Nucleus accumbens (tissue), 56 donors: Measurements from ENCODE around the gene SAT2.
A peak's percentile ranks its signal among the peaks of the same experiment; 100 is the strongest.
"Not testable (repeated sequence)": the region's sequence is repeated elsewhere in the genome, so short reads cannot be mapped to it uniquely, and the experiment has no call there.

Experiments
- DNase-seq, 56 donors: peaks; one replicate each; lab custom pipeline; 2025; lab: John Stamatoyannopoulos, UW

Gene SAT2

DNA sequence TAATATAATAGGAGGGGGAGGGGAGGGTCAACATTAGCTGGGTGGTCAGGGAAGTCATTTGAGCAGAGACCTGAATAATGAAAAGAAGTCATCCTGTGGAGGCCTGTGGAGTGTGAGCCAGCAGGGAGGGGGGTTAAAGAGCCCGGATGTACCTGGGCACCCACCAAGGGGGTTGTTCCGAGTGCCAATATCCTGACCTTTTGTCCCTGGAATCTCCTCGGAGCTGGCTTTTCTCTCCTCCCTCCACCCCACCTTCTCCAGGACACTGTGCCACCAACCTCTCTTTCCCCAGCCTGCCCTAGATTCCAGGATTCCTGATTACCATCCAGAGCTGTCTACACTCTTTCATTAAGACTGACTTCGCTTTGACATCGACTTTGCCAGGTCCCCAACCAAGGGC is 8.5 kb upstream of the SAT2 start:
- DNase-seq = no peak

DNA sequence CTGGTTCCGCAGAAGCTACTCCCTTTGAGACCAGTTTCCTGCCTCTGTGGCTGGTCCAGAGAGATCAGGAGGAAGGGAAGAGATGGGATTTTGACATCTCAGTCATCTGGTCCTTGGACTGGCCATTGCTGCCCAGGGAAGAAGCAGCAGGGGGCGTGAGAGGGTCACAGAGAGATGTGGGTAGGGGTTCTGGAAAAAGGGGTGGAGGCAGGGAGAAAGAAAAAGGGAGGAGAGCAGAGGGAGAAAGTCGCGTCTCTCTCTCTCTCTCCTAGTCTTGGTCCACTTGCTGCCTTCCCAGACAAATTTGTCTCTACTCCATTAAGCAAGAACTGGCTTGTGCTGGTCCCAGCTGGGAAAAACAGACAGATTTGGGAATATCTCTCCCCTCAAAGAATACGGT is 6.8 kb upstream of the SAT2 start:
- peak in 31 of 56 donors; percentile 8 to 74 (median 33) for DNase-seq

DNA sequence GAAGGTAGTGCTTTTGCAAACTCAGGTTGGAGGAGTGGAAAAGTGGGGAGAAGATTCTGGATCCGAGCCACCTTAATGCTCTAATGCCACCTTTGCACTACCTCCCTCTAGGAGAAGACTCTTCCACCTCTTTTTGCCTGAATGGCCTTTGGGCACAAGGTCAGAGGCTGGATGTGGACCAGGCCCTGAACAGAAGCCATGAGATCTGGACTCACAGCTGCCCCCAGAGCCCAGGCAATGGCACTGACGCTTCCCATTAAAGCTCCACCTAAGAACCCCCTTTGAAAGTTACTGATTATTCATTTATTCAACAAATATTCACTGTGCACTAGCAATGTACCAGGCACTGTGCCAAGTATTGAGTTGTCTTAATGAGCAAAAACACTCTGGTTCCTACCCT is 5.5 kb upstream of the SAT2 start:
- no peak for DNase-seq

DNA sequence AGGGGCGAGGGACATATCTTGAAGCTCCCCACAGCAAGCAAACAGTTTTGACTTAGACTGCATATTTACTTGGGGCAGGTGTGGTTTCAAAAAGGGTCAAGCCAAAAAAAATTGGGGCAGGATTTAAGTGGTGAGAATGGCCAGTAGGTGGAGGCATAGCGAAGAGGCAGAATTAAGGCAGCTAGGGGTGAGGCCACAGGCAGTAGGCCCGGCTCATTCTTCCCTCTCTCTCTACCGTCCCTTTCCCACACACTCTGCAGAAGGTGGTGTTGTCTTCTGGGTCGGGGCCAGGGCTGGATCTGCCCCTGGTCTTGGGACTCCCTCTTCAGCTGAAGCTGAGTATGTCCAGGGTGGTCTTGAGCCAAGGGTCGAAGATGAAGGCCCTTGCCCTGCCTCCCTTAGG is 4.9 kb upstream of the SAT2 start:
- peak in 3 of 56 donors; percentile 5 to 36 (median 21) for DNase-seq

DNA sequence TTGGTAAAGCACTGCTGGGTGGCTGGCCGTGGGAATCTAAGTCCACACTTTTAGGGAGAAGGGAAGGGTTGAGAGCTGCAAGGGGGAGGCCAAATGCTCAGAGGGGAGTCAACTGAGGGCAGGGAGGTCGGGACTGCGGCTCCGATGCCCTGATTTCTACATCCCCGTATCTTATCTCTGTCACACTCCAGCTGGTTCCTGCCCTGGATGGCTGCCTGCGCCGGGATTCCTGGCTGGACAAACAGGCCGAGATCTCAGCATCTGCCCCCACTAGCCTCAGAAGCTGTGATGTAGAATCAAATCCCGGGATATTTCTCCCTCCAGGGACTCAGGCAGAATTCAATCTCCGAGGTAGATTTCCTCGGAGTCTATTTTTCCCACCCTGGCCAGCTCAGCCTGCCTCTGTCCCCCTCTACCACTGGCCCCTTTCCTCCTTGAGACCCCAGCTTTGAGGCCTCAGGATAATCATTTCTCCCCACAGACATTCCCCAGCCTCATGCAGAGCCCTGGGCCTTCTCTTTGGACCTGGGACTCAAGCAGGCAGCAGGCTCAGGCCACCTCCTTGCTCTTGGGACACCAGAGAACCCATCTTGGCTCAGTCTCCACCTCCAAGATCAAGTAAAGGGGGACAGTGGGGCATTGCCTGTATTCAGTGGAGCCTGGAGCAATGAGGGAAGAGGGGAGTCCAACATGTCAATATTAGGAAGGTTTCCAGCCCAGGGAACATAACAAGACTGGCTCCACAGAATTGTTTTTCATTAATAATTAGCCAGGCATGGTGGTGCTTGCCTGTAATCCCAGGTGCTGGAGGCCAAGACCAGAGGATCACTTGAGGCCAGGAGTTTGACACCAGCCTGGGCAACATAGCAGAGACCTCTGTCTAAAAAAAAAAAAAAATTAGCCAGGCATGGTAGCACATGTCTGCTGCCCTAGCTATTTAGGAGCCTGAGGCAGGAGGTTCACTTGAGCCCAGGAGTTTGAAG is 4.1 kb upstream of the SAT2 start:
- DNase-seq = no peak

DNA sequence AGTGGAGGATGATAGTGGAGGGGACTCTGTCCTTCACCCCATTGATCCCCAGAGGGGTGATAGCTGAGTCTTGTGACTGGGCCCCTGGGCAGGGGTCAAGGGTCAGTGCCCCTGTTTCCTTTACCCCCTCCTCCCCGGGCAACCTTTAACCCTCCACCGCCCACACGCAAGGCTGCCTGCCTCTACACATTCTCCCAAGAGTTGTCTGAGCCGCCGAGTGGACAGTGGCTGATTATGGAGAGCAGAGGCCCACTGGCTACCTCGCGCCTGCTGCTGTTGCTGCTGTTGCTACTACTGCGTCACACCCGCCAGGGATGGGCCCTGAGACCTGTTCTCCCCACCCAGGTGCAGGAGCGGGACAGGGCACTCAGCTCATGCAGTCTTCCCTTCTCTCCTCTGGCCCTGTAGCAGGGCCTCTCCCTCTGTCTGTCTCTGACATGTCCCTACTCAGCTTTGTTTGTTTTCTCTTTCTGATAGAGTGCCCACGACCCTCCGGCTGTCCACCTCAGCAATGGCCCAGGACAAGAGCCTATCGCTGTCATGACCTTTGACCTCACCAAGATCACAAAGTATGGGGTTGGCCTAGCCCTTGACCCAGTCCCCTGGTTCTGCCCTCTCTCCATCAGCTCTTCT is 2.4 kb upstream of the SAT2 start, which contains the start of gene SHBG:
SHBG (plus strand) TSS at position 197 of the 633 bp plus-strand sequence; CDS start at position 235, 38 bp downstream.
- no peak for DNase-seq

DNA sequence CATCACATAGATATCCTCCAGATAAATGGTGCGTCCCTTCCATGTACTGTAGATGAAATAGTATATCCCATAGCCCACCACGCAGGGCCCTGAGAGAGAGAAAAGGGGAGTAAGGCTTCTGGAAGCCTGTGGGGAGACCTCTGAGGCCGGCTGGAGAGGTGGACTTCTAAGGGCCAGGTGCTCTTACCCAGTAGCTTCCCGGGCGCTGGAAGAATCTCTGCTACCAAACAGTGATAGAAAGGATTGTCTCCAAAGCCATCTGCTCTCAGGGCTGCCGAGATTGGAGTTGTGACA is 718 bp downstream of the SAT2 start:
- no peak for DNase-seq

DNA sequence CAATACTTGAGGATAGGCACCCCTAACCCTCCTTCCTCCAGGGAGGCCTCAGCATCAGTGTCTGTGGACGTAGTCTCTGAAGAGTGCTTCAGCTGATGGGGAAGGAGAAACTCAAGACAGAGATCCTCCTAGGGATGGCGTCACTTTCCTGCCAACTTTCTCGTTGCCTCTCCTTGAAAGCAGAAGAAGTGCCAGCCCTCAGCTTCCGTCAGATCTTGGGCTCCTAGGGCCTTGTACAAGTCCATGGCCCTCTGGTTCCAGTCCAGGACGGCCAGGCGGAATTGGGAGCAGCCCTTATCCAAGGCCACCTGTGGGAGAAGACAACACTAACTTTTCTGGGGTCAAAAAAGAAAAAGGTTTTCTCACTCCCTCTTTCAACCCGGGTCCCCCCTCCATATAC is 1.3 kb downstream of the SAT2 start:
- DNase-seq = peak in 2 of 56 donors; percentile 4 to 23

DNA sequence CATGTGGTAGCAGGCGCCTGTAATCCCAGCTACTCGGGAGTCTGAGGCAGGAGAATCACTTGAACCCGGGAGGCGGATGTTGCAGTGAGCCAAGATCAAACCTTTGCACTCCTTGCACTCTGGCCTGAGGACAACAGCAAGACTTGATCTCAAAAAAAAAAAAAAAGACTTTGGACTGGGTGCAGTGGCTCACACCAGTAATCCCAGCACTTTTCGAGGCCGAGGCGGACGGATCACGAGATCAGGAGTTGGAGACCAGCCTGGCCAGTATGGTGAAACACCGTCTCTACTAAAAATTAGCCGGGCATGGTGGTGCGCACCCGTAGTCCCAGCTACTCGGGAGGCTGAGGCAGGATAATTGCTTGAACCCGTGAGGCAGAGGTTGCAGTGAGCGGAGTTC is 1.9 kb downstream of the SAT2 start:
- not testable (repeated sequence) for DNase-seq

DNA sequence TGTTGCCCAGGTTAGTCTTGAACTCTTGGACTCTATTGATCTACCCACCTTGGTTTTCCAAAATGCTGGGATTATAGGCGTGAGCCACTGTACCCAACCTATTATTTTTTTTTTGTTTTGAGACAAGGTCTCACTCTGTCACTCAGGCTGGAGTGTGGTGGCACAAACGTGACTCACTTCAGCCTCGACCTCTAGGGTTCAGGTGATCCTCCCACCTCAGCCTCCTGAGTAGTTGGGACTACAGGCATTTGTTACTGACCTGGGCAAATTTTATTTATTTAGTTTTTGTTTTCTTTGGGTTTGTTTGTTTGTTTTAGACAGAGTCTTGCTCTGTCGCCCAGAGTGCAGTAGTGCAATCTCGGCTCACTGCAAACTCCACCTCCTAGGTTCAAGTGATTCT is 4.0 kb downstream of the SAT2 start:
- no peak for DNase-seq

DNA sequence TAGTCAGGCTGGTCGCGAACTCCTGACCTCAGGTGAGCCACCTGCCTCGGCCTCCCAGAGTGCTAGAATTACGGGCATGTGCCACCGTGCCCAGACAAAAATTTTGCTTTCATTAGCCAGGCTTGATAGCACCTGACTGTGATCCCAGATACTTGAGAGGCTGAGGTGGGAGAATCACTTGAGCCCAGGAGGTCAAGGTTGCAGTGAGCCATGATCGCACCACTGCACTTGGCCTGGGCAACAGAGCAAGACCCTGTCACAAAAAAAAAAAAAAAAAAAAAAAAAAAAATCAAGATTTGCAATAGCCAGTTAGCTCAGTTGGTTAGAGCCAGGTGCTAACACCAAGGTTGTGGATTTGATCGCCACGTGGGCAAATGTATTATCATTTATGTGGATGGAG is 6.8 kb downstream of the SAT2 start:
- DNase-seq = no peak

DNA sequence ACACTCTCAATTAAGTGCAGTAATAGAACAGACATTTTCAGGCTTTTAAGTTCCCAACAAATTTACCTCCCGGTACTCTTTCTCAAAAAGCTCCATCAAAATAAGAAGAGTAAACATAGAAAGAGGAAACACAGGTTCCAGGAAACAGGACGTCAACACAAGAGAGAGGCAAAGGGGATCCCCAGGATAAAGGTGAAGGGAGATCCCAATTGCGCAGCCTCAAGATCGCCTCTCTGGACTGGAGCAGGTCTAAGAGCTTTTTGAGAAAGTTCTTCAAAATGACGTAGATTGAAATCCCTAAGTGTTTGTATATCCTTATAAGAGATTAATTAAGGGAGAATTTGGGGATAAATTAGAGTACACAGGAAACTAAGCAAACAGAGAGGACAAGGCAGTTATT is 9.0 kb downstream of the SAT2 start:
- no peak for DNase-seq

DNA sequence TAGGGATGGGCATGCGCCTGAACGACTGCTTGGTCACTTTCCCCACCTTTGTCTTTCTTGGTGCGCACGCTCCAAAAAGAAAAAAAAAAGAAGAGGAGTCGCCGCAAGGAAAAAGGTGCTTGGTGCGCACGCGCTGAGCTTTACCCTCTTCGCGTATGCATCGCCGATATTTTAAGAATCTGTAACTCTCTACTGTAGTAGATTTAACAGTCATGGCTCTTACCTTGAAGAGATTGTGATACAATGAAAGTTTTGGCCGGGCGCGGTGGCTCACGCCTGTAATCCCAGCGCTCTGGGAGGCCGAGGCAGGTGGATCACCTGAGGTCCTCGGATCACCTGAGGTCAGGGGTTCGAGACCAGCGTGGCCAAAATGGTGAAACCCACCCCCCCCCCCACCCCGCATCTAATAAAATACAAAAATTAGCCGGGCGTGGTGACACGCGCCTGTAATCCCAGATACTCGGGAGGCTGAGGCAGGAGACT is 12.3 kb downstream of the SAT2 start:
- DNase-seq = no peak

DNA sequence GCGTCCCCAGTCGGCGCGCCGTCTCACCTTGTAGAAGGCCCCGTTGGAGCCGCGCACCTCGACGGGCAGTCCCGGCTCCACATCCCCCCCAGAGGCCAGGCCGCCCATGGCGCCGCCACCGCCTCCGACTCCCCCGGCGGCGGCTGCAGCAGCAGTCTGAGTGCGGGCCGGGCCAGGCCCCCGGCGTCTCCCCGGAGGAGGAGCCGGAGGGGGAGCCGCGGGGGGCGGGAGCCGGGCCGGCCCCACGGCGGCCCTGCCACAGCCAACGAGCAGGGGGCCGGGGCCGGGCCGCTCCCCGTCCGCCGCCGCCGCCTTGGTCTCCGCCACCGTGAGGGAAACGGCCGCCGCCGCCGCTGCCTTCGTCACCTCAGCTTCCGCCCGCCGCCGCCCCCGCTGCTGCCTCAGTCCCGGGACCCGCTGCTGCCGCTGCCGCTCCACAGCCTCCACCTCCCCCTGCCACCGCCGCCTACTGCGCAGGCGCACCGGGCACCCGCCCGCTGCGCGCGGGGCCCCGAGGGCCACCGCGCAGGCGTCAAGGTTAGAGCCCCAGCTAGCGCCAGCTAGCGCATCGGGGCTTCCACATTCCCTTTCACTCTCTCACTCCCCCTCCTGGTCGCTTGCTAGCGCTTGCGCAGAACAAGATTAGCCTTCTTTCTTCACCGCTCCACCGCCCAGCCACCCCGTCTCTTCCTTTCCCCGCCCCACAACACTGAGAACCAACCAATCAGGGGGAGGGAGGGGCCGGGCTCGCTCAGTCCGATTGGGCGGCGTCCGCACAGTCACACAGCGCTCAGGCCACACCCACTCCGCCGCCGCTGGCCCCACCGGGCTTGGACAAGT is 13.0 kb downstream of the SAT2 start, which contains the start of gene FXR2:
FXR2 (minus strand) TSS at position 473 of the 840 bp plus-strand sequence; CDS start at position 108, 365 bp downstream.
- DNase-seq = peak; percentile 95 to 100 (median 99)

DNA sequence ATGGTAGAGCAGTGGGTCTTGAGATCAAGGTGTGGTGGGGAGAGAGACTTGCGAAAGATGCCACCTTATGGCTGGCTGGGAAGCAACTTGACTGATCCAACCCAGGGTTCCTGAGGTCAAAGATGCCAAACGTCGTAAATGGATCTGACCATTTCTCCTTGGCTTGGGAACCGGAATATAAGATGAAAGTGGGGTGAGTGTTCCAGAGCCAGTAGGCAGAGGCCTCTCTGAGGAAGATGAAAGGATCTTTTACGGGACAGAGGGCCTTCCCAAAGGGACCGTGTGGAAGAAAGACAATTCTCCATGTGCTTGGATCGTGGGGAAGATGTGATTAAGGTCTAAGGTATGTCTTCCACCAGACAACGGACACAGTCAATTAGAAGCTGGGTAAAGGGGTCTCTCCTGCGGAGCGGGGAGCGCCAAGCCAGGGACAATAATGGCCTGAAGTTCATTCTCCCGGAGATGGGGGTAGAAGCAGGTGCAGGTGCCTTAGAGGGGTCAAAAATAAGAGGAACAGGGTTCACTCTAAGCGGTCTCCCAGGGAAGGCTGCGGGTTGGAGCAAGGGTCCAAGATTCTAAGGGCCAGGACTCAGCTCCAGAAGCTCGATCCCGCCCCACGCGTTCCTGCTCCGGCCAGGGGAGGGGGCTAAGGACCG is 13.7 kb downstream of the SAT2 start:
- DNase-seq = peak in 1 of 56 donors; percentile 32

DNA sequence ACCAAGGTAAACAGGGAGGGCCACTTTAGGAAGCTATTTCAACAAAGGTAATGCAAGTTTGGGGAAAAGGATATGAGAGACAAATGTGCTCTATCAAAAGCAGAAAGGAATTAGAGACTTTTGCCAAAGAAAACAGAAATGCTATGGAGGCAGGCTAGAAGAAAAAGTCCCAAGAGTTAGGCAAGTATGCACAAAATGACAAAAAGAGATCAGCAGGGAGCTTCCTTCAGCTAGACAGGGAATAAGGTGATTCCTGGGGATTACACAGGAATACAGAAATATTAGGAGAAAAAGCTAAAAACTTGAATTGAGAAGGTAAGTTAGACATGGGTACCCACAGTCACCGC is 15.4 kb downstream of the SAT2 start:
- no peak for DNase-seq

DNA sequence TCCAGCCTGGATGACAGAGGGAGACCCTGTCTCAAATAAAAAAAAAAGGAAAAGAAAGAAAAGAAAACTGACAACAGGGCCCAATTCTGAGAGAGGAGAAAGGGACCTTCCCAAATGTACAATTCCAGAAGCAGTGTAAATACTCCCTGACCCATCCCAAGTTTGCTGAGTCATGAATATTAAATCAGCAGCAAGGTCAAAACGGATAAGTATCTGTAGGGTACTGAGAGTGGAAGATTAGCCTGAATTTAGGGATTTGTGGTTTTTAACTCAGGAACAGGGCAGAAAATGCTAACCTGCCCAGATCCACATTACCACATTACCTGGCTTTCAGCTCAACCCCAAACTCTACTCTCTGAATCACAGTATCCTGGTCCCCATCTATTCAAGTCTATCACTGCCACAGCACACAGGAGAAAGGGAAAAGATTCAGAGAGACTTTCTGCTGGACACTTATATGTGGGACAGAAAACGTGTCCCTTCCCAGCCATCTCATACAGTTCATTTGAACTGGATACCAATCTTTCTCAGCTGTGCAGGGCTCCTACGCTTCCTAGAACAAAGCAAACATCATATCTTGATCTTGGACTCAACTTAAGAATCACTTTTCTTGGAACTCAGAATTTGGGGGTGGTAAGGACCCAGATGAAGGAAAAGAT is 15.9 kb downstream of the SAT2 start:
- no peak for DNase-seq

DNA sequence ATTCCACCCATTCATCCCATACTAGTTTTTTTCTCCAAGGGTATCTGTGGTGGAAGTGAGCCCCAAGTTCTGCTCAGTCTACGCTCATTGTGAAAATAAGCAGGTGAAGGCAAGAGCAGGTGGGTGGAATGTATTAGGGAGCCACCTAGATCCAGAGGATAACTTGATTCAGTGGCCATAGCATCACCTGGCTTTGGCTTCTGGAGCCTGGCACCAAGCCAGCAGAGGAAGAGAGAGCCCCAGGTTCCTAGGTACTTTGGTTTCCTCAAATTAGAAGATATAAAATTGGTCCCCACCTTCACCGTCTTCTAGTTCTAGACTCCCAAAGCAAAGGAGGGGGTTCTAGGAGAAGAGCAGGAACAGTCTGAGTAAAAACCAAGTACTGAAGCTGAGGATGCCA is 17.0 kb downstream of the SAT2 start:
- DNase-seq = no peak

DNA sequence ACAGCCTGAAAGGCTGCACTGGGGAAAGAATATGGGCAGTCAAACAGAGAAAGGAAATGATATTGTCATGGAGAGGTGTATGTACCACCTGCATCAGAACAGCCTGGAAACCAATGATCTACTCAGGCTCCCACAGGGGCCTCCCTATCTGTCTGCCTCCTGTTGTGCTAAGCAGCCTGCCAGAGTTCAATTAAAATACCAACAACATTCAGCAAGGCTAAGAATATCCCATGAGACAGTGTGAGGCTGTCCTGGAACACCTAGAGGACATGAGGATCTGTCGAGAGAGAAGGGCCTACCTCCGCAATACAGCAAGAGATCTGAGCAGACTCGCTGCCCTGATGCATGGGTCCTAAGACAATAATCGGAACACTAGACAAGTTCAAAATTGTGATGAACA is 21.3 kb downstream of the SAT2 start:
- DNase-seq = no peak

DNA sequence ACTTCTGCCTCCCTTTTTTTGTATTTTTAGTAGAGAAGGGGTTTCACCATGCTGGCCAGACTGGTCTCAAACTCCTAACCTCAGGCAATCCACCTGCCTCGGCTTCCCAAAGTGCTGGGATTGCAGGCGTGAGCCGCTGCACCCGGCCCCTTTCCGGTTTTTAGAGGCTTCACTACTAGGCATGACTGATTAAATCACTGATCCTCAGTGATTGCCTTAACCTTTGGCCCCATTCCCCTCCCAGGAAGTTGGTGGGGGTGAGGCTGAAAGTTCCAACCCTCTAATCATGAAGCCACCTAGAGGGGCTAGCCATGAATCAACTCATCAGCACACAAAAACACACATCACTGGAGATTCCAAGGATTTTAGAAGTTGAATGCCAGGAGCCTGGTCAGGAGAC is 30.1 kb downstream of the SAT2 start:
- not testable (repeated sequence) for DNase-seq
